Measurements from ENCODE around the gene GALNTL6. TPM values are rescaled to one million over a fixed set of nuclear protein-coding genes. Genes with fewer than 3 reads are reported as not detected.

GALNTL6 gene
- total RNA-seq, 1 experiment from 2014 or later = not detected

- no peak overlapping the region for H2AK5ac ChIP-seq (ENCODE audit: insufficient read length, low read length)
- H4K8ac ChIP-seq (replicated peaks; ENCODE audit: insufficient read length, low read depth, low read length) = no peak overlapping the region
- no peak overlapping the region for H3K4me3 Mint-ChIP-seq
- H3K27me3 Mint-ChIP-seq (ENCODE audit: low read depth) = no peaks in the 10 kb centered on the region
- H3K36me3 Mint-ChIP-seq (ENCODE audit: insufficient read depth in 1 of 3, low read depth in 3 of 3) = no peaks in the 10 kb centered on the region; a peak in 1 of 7 replicates
- H3K9me3 Mint-ChIP-seq = peaks cover 3 to 5% of the 10 kb centered on the region in 2 experiments; a peak in 4 of 5 replicates
- no peak overlapping the region for H3K23ac ChIP-seq (ENCODE audit: insufficient read length, low read depth, low read length)
- H3K23me2 ChIP-seq (ENCODE audit: insufficient read length, low read depth, low read length, poor library complexity, severe bottlenecking) = no peaks in the 10 kb centered on the region
- H3K14ac ChIP-seq (ENCODE audit: insufficient read depth, low read length) = no peak overlapping the region
- no peak overlapping the region for H2BK5ac ChIP-seq (ENCODE audit: insufficient read length, low read length)
- peaks cover 0 to 5% of the 10 kb centered on the region in 2 experiments; a peak in 1 of 4 replicates for H3K4me1 Mint-ChIP-seq
- H3K79me1 ChIP-seq (ENCODE audit: insufficient read depth, low read depth, low read length, poor library complexity, severe bottlenecking) = no peaks in the 10 kb centered on the region
- WGBS (ENCODE audit: extremely low coverage, insufficient read length, low lambda C conversion rate) = no CpG with 5 or more reads among the region's 1 CpG
- no peak overlapping the region for H3K4me2 ChIP-seq (ENCODE audit: insufficient read depth, insufficient read length, low read length)
- DNase-seq = no peak
- no peak overlapping the region for H3K4ac ChIP-seq (ENCODE audit: low read depth, low read length)
- no peak overlapping the region for H2BK120ac ChIP-seq (ENCODE audit: low read depth, low read length, poor library complexity, severe bottlenecking)
- TF ChIP-seq CTCF (conservative IDR thresholded peaks at IDR 0.05) = no peak
- no peaks in the 10 kb centered on the region for H4K20me1 ChIP-seq (ENCODE audit: control insufficient read depth, insufficient read depth, insufficient read length)
- H3K9me3 ChIP-seq (ENCODE audit: control insufficient read depth, low read depth, low read length) = no peaks in the 10 kb centered on the region
- no peak overlapping the region for H4K5ac ChIP-seq (ENCODE audit: insufficient read length, low read depth, low read length)
- H3T11ph ChIP-seq (ENCODE audit: low read length) = no peak overlapping the region
- no peaks in the 10 kb centered on the region for H3K27me3 ChIP-seq (ENCODE audit: insufficient read depth, low read length)
- no peak overlapping the region for H3K9ac ChIP-seq (ENCODE audit: extremely low read depth, insufficient read length, low read length)
- no peak overlapping the region for H2AFZ ChIP-seq (ENCODE audit: low read length)
- no peak overlapping the region for H2BK12ac ChIP-seq (ENCODE audit: insufficient read length, low read depth, low read length)
- no peak overlapping the region for H3K56ac ChIP-seq (ENCODE audit: insufficient read length, low read depth, low read length)
- no peaks in the 10 kb centered on the region for H3K4me1 ChIP-seq (ENCODE audit: insufficient read depth, low read length)
- H3K27ac Mint-ChIP-seq = no peak overlapping the region
- no peak overlapping the region for H3K27ac ChIP-seq (ENCODE audit: insufficient read length, low read depth, low read length)
- no peak overlapping the region for H3K18ac ChIP-seq (ENCODE audit: insufficient read length, low read depth, low read length)
- H2BK20ac ChIP-seq (ENCODE audit: low read depth, low read length, poor library complexity, severe bottlenecking) = no peak overlapping the region
- no peaks in the 10 kb centered on the region for H3K79me2 ChIP-seq (ENCODE audit: insufficient read depth, low read length)
- no peak overlapping the region for H2BK15ac ChIP-seq (ENCODE audit: low read depth, low read length)
- H4K91ac ChIP-seq (ENCODE audit: insufficient read length, low read depth, low read length) = no peak overlapping the region
Observed at GRCh38 chr4:172048666-172049065, 235.5 kb downstream of the GALNTL6 start.
